Body of pancreas (tissue), 4 donors: Measurements from ENCODE around the gene TSPYL2.

Experiments
- POLR2A ChIP-seq, 3 donors: fragments of 450-650 bp; IDR thresholded peaks; one replicate each; pipeline ENCODE4 v1.6.1; 2016; ENCODE audit warnings: antibody characterized with exemption in 3 of 3, mild to moderate bottlenecking in 2 of 3
- TF ChIP-seq, protein P1 (sequence below), 7 experiments: fragments of 450-650 bp in 4 of 7; fragments of 200-600 bp in 3 of 7; sonication (generic) in 3 of 7; IDR thresholded peaks; one replicate each; pipeline ENCODE4 v1.5.1; 2016 to 2019; ENCODE audit warnings: antibody characterized with exemption in 7 of 7

DNA sequence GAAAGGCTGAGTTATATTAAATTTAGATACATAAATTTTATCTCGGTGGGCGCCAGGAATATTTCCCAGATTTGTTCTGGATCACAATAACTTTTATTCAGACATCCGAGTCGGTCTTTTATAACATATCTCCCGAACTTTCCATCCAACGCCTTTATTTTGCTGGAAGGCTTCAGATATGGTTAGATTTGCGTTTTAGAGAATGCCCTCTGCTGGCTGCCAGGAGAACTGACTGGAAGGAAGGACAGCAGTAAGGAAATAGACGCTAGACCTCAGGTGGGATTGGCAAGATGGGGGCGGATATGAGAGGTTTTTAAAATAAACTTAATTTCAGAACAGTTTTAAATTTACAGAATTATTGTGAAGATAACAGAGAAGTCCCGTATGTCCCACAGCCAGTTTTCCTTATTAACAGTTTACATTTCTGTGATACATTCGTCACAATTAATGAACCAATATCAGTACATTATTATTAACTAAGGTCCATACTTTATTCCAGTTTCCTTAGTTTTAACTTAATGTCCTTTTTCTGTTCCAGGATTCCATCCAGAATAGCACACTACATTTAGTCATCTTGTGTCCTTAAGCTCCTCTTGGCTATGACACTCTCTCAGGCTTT, 7.2 kb downstream of the TSPYL2 start:
- no peak for TF ChIP-seq POLR2A (IDR thresholded peaks at IDR 0.05)
- TF ChIP-seq, protein P1, sequence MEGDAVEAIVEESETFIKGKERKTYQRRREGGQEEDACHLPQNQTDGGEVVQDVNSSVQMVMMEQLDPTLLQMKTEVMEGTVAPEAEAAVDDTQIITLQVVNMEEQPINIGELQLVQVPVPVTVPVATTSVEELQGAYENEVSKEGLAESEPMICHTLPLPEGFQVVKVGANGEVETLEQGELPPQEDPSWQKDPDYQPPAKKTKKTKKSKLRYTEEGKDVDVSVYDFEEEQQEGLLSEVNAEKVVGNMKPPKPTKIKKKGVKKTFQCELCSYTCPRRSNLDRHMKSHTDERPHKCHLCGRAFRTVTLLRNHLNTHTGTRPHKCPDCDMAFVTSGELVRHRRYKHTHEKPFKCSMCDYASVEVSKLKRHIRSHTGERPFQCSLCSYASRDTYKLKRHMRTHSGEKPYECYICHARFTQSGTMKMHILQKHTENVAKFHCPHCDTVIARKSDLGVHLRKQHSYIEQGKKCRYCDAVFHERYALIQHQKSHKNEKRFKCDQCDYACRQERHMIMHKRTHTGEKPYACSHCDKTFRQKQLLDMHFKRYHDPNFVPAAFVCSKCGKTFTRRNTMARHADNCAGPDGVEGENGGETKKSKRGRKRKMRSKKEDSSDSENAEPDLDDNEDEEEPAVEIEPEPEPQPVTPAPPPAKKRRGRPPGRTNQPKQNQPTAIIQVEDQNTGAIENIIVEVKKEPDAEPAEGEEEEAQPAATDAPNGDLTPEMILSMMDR (IDR thresholded peaks at IDR 0.05) = peak; percentile 57 to 78 (median 64)
